ENCODE data around the gene TMEM250. TPM values are rescaled to one million over a fixed set of nuclear protein-coding genes. Genes with fewer than 3 reads are reported as not detected.

The TMEM250 gene
- total and polyA plus RNA-seq, 12 donors: 9.7 to 26.4 (median 15.4) TPM

- H3K27me3 ChIP-seq: peaks cover 12 to 67% (median 40%) of the 10 kb centered on the region in 7 donors
- ATAC-seq: peak in 6 of 8 donors; percentile 30 to 49 (median 42)
These were observed 22.3 kb upstream of the TMEM250 start for GRCh38 chr9:136140966-136141365.

GRCh38 chr9:136140046-136140445, 21.4 kb upstream of the TMEM250 start:
- DNase-seq: no peak
- Histone ChIP-seq H3K4me1 (peaks cover 0 to 16% (median 5%) of the 10 kb centered on the region in 9 donors), H3K9me3 (no peaks in the 10 kb centered on the region), H3K27me3 (peaks cover 7 to 69% (median 44%) of the 10 kb centered on the region in 7 donors), H3K36me3 (no peaks in the 10 kb centered on the region), H3K27ac (no peak overlapping the region), H3K4me3 (no peak overlapping the region)
- TF ChIP-seq, protein P1, sequence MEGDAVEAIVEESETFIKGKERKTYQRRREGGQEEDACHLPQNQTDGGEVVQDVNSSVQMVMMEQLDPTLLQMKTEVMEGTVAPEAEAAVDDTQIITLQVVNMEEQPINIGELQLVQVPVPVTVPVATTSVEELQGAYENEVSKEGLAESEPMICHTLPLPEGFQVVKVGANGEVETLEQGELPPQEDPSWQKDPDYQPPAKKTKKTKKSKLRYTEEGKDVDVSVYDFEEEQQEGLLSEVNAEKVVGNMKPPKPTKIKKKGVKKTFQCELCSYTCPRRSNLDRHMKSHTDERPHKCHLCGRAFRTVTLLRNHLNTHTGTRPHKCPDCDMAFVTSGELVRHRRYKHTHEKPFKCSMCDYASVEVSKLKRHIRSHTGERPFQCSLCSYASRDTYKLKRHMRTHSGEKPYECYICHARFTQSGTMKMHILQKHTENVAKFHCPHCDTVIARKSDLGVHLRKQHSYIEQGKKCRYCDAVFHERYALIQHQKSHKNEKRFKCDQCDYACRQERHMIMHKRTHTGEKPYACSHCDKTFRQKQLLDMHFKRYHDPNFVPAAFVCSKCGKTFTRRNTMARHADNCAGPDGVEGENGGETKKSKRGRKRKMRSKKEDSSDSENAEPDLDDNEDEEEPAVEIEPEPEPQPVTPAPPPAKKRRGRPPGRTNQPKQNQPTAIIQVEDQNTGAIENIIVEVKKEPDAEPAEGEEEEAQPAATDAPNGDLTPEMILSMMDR (IDR thresholded peaks at IDR 0.05): no peak
- intact Hi-C loops (cut with DNase I): loop anchor here in 2 of 10 donors (5.0 to 10.0 kb wide), 2 partner anchors 142 to 145 kb away; no protein-coding TSS in a partner anchor
- no peak for ATAC-seq
- 93 to 95% methylated on average over 5 of the region's 5 CpGs for WGBS, 2 donors

More at GRCh38 chr9:136140966-136141365, 22.3 kb upstream of the TMEM250 start:
- Histone ChIP-seq H3K4me3 (no peak overlapping the region), H3K36me3 (no peaks in the 10 kb centered on the region), H3K27ac (no peak overlapping the region), H3K4me1 (peaks cover 0 to 9% (median 0%) of the 10 kb centered on the region in 9 donors), H3K9me3 (no peaks in the 10 kb centered on the region)
- WGBS, 2 donors: 51 to 61% methylated on average over 14 of the region's 14 CpGs
- intact Hi-C loops (cut with DNase I): loop anchor here in 2 of 10 donors (5.0 to 10.0 kb wide), 2 partner anchors 141 to 144 kb away; no protein-coding TSS in a partner anchor
- TF ChIP-seq, protein P1 (IDR thresholded peaks at IDR 0.05): no peak
- DNase-seq: no peak

- intact Hi-C loops (cut with DNase I): loop anchor here in 1 of 10 donors (5.0 kb wide), 1 partner anchor 144 kb away; no protein-coding TSS in a partner anchor
- no peak for DNase-seq
- TF ChIP-seq, protein P1 (IDR thresholded peaks at IDR 0.05): peak in 5 of 9 donors; percentile 21 to 32 (median 26)
- ATAC-seq: no peak
- H3K27ac ChIP-seq: no peak overlapping the region
- H3K36me3 ChIP-seq: no peaks in the 10 kb centered on the region
- H3K9me3 ChIP-seq: no peaks in the 10 kb centered on the region
- peaks cover 2 to 20% (median 7%) of the 10 kb centered on the region in 9 donors for H3K4me1 ChIP-seq
- WGBS, 2 donors: 14 to 17% methylated on average over 9 of the region's 9 CpGs
- H3K27me3 ChIP-seq: peaks cover 5 to 70% (median 46%) of the 10 kb centered on the region in 7 donors
- H3K4me3 ChIP-seq: no peak overlapping the region
These were observed 19.9 kb upstream of the TMEM250 start for GRCh38 chr9:136138566-136138965.

GRCh38 chr9:136137321-136138265, 18.9 kb upstream of the TMEM250 start:
- TF ChIP-seq, protein P1 (IDR thresholded peaks at IDR 0.05): no peak
- ATAC-seq: no peak
- Histone ChIP-seq H3K27ac (no peak overlapping the region), H3K4me1 (peaks cover 6 to 26% (median 10%) of the 10 kb centered on the region in 9 donors), H3K9me3 (no peaks in the 10 kb centered on the region), H3K36me3 (no peaks in the 10 kb centered on the region), H3K27me3 (peaks cover 0 to 69% (median 43%) of the 10 kb centered on the region in 7 donors), H3K4me3 (no peak overlapping the region)
- no peak for DNase-seq
- intact Hi-C loops (cut with DNase I): loop anchor here in 1 of 10 donors (5.0 kb wide), 1 partner anchor 145 kb away; no protein-coding TSS in a partner anchor
- WGBS, 2 donors: 67 to 71% methylated on average over 27 of the region's 27 CpGs
